Natural killer cell (primary cell): ENCODE data around the gene IGFBP2. TPM values are rescaled to one million over a fixed set of nuclear protein-coding genes. Genes with fewer than 3 reads are reported as not detected.

Experiments used
- ATAC-seq, 3 donors: fragments of 150-1000 bp in 2 of 3; fragments of 200-7000 bp in 1 of 3; cut with Tn5 transposase; 1 replicate in 1 of 3; 2 replicates in 2 of 3; pipeline ENCODE4 v1.10.0; 2021; ENCODE audit warnings: mild to moderate bottlenecking in 2 of 3, moderate library complexity in 2 of 3
- DNase-seq, 2 donors: peaks; one replicate each; pipeline versions ENCODE4 v3.0.0 to v3.0.0-alpha.2; 2013 to 2021; ENCODE audit warnings: mixed read lengths in 1 of 2
- H3K27ac ChIP-seq: one replicate; pipeline ENCODE4 v1.5.1; 2013; ENCODE audit warnings: mild to moderate bottlenecking, low read length
- H3K27me3 ChIP-seq: one replicate; pipeline ENCODE4 v1.6.1; 2013; ENCODE audit warnings: low read length; ENCODE audit not compliant: control insufficient read depth, insufficient read depth
- H3K36me3 ChIP-seq: one replicate; pipeline ENCODE4 v1.6.1; 2013; ENCODE audit warnings: low read length; ENCODE audit not compliant: control insufficient read depth, insufficient read depth
- H3K4me1 ChIP-seq: one replicate; pipeline ENCODE4 v1.6.1; 2013; ENCODE audit warnings: low read length; ENCODE audit not compliant: control insufficient read depth, insufficient read depth
- H3K4me3 ChIP-seq: one replicate; pipeline ENCODE4 v1.5.1; 2013; ENCODE audit warnings: low read length
- H3K9me3 ChIP-seq: one replicate; pipeline ENCODE4 v1.6.1; 2013; ENCODE audit warnings: low read length; ENCODE audit not compliant: control insufficient read depth, insufficient read depth
- H3K27ac Mint-ChIP-seq, 2 donors: one replicate each; pipeline ENCODE4 v1.8.0; 2022; ENCODE audit warnings: mild to moderate bottlenecking in 2 of 2, mixed read lengths in 2 of 2, moderate library complexity in 1 of 2
- H3K27me3 Mint-ChIP-seq, 2 donors: one replicate each; pipeline ENCODE4 v1.8.0; 2022; ENCODE audit warnings: low read depth in 2 of 2, mixed read lengths in 2 of 2
- H3K36me3 Mint-ChIP-seq: one replicate; pipeline ENCODE4 v1.8.0; 2022; ENCODE audit warnings: mixed read lengths
- H3K4me1 Mint-ChIP-seq, 2 donors: one replicate each; pipeline ENCODE4 v1.8.0; 2022; ENCODE audit warnings: mixed read lengths in 2 of 2
- H3K4me3 Mint-ChIP-seq: one replicate; pipeline ENCODE4 v1.8.0; 2022; ENCODE audit warnings: mild to moderate bottlenecking, moderate library complexity, mixed read lengths
- H3K9me3 Mint-ChIP-seq, 2 donors: one replicate each; pipeline ENCODE4 v1.8.0; 2022; ENCODE audit warnings: mixed read lengths in 2 of 2
- WGBS: methylation state at CpG from one replicate; pipeline ENCODE4 v1.1.7; 2013; ENCODE audit warnings: missing lambda C conversion rate; ENCODE audit not compliant: insufficient coverage; 5-methylcytosine and 5-hydroxymethylcytosine counted together
- intact Hi-C: fragments of 100-400 bp; cut with micrococcal nuclease; formaldehyde crosslinking; loops from one replicate; pipeline ENCODE4 v1.14.2; 2022
- total RNA-seq, 4 donors: library from RNA; stranded (reverse); fragments of 120-200 nt in 1 of 4; gene quantifications; one replicate each; pipeline versions ENCODE4 v1.2.3 to v1.2.4, GENCODE V29; 2013 to 2022
- TF ChIP-seq, protein P1 (sequence below): fragments of 200-600 bp; IDR thresholded peaks from one replicate; pipeline ENCODE4 v1.8.0; 2022; ENCODE audit warnings: antibody characterized with exemption

Gene IGFBP2
- total RNA-seq, 3 donors from 2014 or later (not counting 1 experiment from before 2014, with no cell fraction given): 0.21 TPM; not detected in 2

DNA sequence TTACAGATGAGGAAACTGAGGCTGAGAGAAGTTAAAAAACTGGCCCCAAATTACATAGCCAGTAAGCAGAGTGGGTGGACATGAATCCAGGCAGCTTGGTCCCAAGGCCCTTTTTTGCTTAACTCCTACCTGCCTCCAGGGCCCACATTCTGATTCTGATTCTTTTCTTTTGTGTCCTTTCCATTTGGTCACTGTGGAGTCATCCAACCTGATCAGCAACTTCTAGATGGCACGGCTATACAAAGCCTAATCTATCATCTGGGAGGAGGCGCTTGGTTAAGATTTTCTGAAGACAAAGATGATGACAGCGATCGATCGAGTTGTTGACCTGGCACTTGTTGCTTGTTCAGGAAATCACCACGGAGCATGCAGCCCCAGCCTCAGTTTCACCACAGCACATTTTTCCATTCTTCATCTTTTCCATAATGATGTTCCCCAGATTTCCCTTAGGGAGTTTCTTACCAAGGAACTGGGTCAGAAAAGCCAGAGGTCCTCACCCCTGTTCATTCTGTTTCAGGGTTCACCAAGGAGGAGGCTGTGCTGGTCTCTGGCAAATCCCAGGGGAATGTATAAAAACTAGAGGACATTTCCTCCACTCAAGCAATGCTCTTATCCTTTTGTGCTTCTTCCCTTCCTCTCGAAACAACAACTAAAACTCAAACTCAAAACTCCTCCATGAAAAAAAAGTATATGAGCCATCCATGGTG lies 6.9 kb upstream of the IGFBP2 start:
- Histone ChIP-seq H3K27ac (no peak overlapping the region), H3K9me3 (no peaks in the 10 kb centered on the region), H3K4me1 (no peaks in the 10 kb centered on the region), H3K27me3 (no peaks in the 10 kb centered on the region), H3K36me3 (no peaks in the 10 kb centered on the region), H3K4me3 (no peak overlapping the region)
- TF ChIP-seq, protein P1, sequence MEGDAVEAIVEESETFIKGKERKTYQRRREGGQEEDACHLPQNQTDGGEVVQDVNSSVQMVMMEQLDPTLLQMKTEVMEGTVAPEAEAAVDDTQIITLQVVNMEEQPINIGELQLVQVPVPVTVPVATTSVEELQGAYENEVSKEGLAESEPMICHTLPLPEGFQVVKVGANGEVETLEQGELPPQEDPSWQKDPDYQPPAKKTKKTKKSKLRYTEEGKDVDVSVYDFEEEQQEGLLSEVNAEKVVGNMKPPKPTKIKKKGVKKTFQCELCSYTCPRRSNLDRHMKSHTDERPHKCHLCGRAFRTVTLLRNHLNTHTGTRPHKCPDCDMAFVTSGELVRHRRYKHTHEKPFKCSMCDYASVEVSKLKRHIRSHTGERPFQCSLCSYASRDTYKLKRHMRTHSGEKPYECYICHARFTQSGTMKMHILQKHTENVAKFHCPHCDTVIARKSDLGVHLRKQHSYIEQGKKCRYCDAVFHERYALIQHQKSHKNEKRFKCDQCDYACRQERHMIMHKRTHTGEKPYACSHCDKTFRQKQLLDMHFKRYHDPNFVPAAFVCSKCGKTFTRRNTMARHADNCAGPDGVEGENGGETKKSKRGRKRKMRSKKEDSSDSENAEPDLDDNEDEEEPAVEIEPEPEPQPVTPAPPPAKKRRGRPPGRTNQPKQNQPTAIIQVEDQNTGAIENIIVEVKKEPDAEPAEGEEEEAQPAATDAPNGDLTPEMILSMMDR: no peak
- H3K4me3 Mint-ChIP-seq: no peak overlapping the region
- no peaks in the 10 kb centered on the region for H3K36me3 Mint-ChIP-seq
- DNase-seq (no peak), ATAC-seq (no peak)
- intact Hi-C loops: no loop called here
- peaks cover 7 to 8% of the 10 kb centered on the region in 2 donors for H3K27me3 Mint-ChIP-seq
- no peaks in the 10 kb centered on the region for H3K9me3 Mint-ChIP-seq
- no peak overlapping the region for H3K27ac Mint-ChIP-seq
- H3K4me1 Mint-ChIP-seq: no peaks in the 10 kb centered on the region
- 93% methylated on average over 7 of the region's 7 CpGs for WGBS

GRCh38 chr2:216626875-216627245 lies 6.4 kb upstream of the IGFBP2 start:
- H3K4me3 ChIP-seq: no peak overlapping the region
- TF ChIP-seq, protein P1: no peak
- no peaks in the 10 kb centered on the region for H3K36me3 Mint-ChIP-seq
- no peak overlapping the region for H3K27ac ChIP-seq
- H3K36me3 ChIP-seq: no peaks in the 10 kb centered on the region
- ATAC-seq (no peak), DNase-seq (no peak)
- H3K9me3 ChIP-seq: no peaks in the 10 kb centered on the region
- H3K27me3 ChIP-seq: no peaks in the 10 kb centered on the region
- no peak overlapping the region for H3K4me3 Mint-ChIP-seq
- intact Hi-C loops: no loop called here
- H3K4me1 ChIP-seq: no peaks in the 10 kb centered on the region
- no peaks in the 10 kb centered on the region for H3K9me3 Mint-ChIP-seq
- WGBS: 88% methylated on average over 2 of the region's 2 CpGs
- no peak overlapping the region for H3K27ac Mint-ChIP-seq
- H3K4me1 Mint-ChIP-seq: no peaks in the 10 kb centered on the region
- peaks cover 8 to 12% of the 10 kb centered on the region in 2 donors for H3K27me3 Mint-ChIP-seq

DNA sequence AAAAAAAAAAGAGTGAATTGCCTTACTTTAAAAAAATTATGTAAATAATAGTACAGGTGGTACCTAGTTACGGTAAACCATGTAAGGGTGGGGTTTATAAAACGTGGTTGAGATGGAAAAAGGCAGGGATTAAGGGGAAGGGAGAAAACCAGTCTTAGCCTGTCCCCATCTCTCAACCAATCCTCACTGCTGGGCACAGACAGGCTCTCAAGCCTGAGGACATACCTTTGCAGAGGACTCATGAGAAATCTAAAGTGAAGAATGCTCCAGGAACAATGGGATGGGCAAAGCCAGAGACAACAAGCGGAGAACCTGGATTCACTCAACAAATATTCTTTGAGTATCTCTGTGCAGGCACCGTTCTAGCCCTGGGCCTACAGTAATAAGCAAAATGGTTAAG lies 3.4 kb upstream of the IGFBP2 start:
- H3K36me3 Mint-ChIP-seq: no peaks in the 10 kb centered on the region
- no peak overlapping the region for H3K4me3 Mint-ChIP-seq
- Histone ChIP-seq H3K36me3 (no peaks in the 10 kb centered on the region), H3K9me3 (no peaks in the 10 kb centered on the region), H3K27me3 (peaks cover 13% of the 10 kb centered on the region), H3K27ac (no peak overlapping the region), H3K4me3 (no peak overlapping the region), H3K4me1 (peaks cover 17% of the 10 kb centered on the region)
- TF ChIP-seq, protein P1: no peak
- intact Hi-C loops: no loop called here
- peaks cover 14 to 17% of the 10 kb centered on the region in 2 donors for H3K4me1 Mint-ChIP-seq
- H3K9me3 Mint-ChIP-seq: no peaks in the 10 kb centered on the region
- peaks cover 19 to 32% of the 10 kb centered on the region in 2 donors for H3K27me3 Mint-ChIP-seq
- 94% methylated on average over 2 of the region's 4 CpGs for WGBS
- no peak overlapping the region for H3K27ac Mint-ChIP-seq
- ATAC-seq (no peak), DNase-seq (no peak)
